Stimulated activated CD4-positive, alpha-beta T cell treated with anti-CD3 and anti-CD28 coated beads, Interleukin-15, amount 100 ng/mL, for 48 hours (primary cell): ENCODE data around the gene PLEKHA6.

Experiments
- DNase-seq, 2 donors: peaks; one replicate each; pipeline ENCODE4 v3.0.0-alpha.2; 2020; ENCODE audit warnings: low read depth in 2 of 2

The PLEKHA6 gene

DNA sequence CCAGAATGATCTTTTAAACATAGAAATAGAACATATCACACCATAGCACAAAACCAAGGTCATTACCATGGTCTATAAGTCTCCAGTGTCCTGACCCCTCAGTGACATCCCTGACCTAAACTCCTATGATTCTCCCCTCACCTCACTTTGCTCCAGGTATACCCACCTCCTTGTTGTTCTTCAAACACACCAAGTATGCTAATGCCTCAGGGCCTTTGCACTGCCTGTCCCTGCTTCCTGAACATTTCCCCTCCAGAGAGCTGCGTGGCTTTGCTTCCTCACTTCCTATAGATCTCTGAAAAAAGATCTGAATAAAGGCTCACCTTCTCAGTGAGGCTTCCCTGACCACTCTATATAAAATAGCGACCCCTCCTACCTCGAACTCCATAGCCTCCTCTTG, 147.0 kb downstream of the PLEKHA6 start:
- no peak for DNase-seq

GRCh38 chr1:204211046-204211445, 148.7 kb downstream of the PLEKHA6 start:
- no peak for DNase-seq

GRCh38 chr1:204207136-204207616, 152.6 kb downstream of the PLEKHA6 start:
- DNase-seq = peak; percentile 50 to 68

DNA sequence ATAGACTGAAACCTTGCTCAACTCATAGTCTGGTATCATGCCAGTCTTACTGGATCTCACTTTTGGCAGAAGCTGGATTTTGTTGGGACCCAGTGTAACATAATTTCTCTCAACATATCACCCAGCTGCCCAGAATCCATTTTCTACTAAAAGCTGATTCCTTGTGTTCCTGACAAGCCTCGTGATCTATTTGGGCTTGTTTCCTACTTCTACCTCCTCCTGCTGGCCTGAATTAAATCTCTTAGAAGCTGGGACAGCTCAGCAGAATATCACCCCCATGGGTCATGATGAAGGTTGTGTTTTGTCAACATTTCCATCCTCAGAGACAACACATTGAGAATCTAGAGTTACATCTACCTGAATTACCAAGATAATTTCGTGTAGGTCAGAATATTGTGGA, 153.6 kb downstream of the PLEKHA6 start:
- no peak for DNase-seq

DNA sequence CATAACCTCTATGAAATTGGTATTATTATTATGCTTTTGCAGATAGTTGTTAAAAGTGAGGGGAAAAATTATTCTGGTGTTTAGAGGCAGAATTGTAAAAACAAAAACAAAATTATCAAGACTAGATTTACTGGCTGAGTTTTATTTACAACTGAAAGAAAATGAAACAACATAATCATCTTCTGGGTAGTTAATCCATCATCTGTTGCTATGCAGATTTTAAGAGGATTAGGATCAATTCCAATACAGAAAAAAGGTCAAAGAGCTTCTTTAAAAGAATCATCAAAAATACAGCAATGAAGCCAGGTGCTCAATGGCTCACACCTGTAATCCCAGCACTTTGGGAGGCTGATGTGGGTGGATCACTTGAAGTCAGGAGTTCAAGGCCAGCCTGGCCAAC, 154.2 kb downstream of the PLEKHA6 start:
- no peak for DNase-seq

GRCh38 chr1:204204944-204205343, 154.8 kb downstream of the PLEKHA6 start:
- DNase-seq = no peak

DNA sequence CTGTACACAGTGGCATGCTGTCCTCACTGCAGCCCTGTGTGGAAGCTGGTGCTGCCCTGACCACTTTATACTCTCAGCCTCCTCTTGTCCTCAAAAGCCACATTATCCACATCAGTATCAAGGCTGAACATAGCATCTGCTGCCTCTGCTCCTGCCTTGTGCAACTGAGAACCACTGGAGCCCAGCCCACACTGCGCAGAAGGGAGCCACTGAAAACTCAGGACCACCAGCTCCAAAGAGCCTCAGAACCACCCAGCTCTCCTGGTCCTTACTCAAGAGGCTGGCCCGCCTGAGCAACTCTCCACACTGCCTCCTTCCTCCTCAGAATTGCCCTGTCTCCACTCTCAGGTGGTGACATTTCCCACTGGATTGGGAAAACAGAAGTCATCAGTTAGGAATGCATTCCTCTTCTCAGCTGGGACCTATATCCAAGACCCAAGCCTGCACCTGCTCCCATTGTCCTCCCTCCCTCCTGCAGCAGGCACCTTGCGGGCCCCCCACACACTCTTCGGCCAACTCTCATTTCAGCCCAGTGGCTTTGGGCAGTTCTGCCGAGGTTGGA, 156.4 kb downstream of the PLEKHA6 start:
- DNase-seq = no peak

- DNase-seq = no peak
Observed at GRCh38 chr1:204202481-204202880, 157.2 kb downstream of the PLEKHA6 start.

DNA sequence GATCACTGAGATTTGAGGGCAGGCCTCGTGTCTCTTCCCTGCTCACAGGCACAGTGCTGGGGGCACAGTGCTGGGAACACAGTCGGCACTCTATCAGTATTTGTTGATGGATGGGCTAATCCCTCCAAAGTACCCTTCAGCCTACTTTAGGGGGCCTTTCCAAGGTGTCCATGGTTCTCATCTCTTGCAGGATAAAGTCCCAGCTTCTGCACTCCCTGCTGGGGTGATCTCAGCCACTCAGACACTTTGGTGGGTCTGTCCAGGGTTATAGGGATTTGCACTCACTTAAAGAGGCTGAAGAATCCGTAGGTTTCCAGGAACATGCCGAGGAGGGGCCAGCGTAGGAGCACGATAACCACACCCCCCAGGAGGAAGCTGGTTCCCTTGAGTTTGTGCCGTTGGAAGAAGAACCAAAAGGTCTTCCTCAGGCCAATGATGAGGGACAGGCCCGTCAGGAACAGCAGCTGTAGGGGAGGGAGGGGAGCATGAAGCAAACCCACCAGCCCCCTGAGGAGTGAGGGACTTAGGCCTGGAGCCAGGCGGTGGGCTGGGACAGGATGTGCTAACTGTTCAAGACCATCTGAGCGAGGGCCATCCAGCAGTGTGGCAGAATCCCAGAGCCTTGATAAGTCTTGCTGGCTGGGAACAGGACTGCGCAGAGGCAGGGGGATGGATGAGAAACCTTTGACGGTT, 158.2 kb downstream of the PLEKHA6 start:
- no peak for DNase-seq

DNA sequence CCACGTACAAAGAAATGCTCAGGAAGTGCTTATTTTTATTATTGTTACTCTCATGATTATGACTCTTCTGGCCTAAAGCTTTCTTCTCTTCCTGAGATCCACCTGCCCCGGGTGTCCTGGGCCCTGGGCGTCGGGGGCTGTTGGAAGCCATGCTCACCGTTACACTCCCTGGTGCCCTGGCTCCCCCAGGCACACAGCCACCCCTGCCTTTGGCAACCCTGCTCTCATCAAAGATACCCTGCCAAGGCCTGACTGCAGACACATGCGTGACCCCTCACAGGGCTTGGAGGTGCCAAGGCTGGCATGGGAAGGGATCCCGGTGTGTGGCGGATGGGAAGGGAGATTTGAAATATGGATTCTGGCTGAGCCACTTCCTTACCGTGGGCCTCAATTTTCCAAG, 160.2 kb downstream of the PLEKHA6 start:
- no peak for DNase-seq

DNA sequence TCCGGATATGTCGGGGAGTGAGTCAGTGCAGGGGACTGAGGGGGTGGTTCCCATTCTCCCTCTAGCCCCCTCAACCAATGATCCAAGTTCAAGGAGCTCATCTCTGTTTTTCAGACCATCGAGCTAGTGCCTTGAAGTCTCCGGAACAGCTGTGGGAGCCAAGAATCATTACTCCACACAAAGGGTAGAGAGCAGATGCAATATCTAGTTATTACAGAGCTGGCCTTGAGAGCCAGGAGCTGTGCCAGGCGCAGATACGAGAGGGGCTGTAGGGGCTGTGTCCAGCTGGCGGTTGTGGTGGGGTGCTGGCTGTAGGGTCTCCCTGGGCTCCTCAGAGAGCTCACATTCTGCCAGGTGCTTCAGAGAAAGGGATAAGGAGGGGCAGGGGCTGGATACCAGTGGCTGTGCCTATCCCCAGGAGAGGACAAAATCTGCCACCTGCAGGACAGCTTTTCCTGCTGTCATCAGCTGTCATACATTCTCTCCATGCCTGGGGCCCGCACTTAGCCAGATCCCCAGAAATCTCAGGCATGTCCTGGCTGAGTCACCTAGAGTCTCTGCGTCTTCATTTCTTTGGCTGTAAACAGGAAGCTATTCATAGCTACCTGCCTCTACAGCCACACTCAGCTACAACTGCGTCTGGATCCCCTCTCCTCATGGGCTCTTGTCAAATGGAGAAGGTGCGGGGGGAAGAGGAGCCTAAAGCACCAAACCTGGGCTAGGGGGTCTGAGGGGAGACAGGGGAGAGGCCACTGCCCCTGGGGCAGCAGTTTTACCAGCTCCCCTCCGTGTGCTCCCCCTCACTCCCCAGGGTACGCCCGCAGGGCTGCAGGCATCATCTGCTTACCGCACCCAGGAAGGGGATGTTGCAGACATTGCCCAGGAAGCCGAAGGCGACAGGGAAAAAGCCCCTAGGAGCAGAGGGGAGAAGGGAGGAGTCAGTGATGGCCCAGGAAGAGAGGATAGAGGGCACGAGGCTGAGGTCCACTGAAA, 161.1 kb downstream of the PLEKHA6 start:
- DNase-seq = no peak

- DNase-seq = no peak
Observed at GRCh38 chr1:204197068-204197467, 162.7 kb downstream of the PLEKHA6 start.

GRCh38 chr1:204196068-204196795, 163.5 kb downstream of the PLEKHA6 start, which contains the start of gene KISS1:
Gene KISS1, minus strand, starts transcription at chr1:204196491. Its CDS starts 3,615 bp downstream, at chr1:204192876.
- no peak for DNase-seq

- DNase-seq = no peak
Observed at GRCh38 chr1:204194771-204195170, 165.0 kb downstream of the PLEKHA6 start.

DNA sequence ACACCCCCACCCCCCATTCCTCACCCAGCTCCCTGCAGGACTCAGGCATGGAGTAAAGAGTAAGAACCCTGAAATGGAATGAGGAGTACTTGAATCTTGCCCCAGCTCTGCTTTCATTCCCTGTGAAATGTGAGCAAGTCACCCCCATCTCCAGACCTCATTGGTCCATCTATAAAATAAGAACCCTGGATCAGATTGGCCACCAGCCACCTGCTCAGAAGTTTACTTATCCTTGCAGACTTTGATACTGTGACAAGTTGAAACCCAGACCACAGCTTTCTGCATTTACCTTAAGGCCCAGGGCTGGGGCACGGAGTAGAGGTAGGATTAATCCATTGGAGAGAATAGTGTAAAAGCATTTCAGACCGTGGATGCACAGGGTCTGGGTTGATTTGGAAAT, 165.6 kb downstream of the PLEKHA6 start:
- DNase-seq = no peak

GRCh38 chr1:204192589-204193352, 167.0 kb downstream of the PLEKHA6 start:
- no peak for DNase-seq

DNA sequence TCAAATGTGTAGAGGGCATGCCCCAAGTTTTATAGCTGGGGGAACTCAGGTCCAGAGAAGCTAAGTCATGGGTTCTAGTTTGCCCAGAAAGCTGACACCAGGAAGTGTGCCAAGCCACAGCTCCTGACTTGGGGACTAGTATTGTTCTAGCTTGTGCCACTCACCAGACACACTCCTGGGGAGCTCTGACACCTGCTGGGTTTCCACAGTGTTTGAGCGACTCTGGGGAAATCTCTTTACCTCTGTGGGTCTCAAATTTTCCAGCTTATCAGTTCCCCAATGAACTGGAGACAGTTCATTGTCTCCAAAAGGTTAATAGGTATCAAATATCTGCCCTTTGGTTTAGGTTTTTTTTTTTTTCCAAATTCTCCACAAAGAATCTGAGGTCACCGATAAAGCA, 167.7 kb downstream of the PLEKHA6 start:
- DNase-seq = no peak

- no peak for DNase-seq
Observed at GRCh38 chr1:204191456-204191855, 168.3 kb downstream of the PLEKHA6 start.

GRCh38 chr1:204190212-204191211, 169.2 kb downstream of the PLEKHA6 start:
- no peak for DNase-seq
